BJ (cell line): Measurements from ENCODE around the gene TSPAN6. TPM values are rescaled to one million over a fixed set of nuclear protein-coding genes. Genes with fewer than 3 reads are reported as not detected.

ENCODE experiments used
- CTCF ChIA-PET: fragments of 350-600 bp; formaldehyde crosslinking; extraction: SDS; loops from one replicate; lab custom pipeline; 2021; ENCODE audit warnings: antibody characterized with exemption, inconsistent platforms; lab: Yijun Ruan, JAX
- POLR2A ChIA-PET: fragments of 300-600 bp; sonication (Branson Sonifier 250); formaldehyde crosslinking; extraction: SDS; loops from one replicate; lab custom pipeline; 2021; ENCODE audit warnings: antibody characterized with exemption; lab: Charles Lee
- DNase-seq: peaks from one replicate; pipeline ENCODE4 v3.0.0-alpha.2; 2011; ENCODE audit warnings: low read depth
- H3K27me3 ChIP-seq: 2 replicates; pipeline ENCODE4 v1.6.0; 2011; ENCODE audit warnings: low read length; ENCODE audit not compliant: control insufficient read depth, insufficient read depth
- H3K36me3 ChIP-seq: 2 replicates; pipeline ENCODE4 v1.5.1; 2011; ENCODE audit warnings: low read length; ENCODE audit not compliant: control insufficient read depth, insufficient read depth
- H3K4me3 ChIP-seq: 2 replicates; pipeline ENCODE4 v1.5.1; 2011; ENCODE audit warnings: low read depth, mild to moderate bottlenecking, control low read depth, low read length
- polyA plus RNA-seq: library from polyadenylated mRNA; depleted of rRNA; stranded (reverse); fragments of >200 nt; gene quantifications from 2 replicates; pipeline ENCODE4 v1.2.3, GENCODE V29; 2011
- TF ChIP-seq, protein P1 (sequence below): IDR thresholded peaks from 2 replicates; pipeline ENCODE4 v1.5.1; 2011; ENCODE audit warnings: low read depth, mild to moderate bottlenecking, control low read depth, inconsistent platforms, low read length, moderate library complexity; ENCODE audit not compliant: insufficient read depth

Gene TSPAN6
- polyA plus RNA-seq, 1 experiment, result 8.8 TPM

DNA sequence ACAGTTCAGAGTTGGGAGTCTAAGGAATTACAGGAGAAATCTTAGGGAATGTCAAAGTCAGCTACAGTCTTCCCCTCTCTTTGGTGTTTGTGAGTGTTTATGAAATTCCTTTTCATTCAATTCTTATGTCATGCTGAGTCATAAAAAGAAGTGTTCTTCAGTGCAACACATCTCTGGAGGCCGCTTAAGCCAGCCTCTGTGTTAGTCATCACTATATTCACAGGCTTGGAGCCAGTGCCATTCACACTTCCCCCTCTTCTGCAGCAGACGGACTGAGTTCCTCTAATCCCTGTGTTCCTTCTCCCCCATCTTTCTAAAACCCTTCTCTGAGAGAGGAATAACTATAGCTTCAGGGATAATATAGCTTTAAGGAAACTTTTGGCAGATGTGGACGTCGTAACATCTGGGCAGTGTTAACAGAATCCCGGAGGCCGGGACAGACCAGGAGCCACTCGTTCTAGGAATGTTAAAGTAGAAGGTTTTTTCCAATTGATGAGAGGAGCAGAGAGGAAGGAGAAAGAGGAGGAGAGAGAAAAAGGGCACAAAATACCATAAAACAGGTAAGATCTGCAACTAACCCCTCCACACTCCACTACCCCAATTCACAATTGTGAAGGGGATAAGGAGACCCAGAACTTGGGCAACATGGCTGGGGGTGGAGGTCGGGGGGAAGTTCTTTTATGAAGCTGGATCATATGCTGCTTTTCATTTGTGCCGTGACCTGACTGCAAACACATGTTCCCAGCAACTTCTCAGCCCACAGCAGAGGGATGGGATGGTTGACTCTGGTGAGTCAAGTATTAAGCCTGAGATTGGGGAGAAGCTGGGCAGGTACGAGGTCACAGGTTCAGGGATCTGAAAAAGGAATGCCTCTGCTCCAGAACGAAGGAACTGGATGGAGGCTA lies 7.6 kb upstream of the TSPAN6 start, which contains the start of gene SRPX2:
Gene SRPX2 (plus strand): TSS at position 244 of the 905 bp plus-strand sequence. CDS start 2,124 bp downstream, outside the sequence.
- POLR2A ChIA-PET, result no interaction called here
- peak within 1 kb of the TSS; percentile 45 for H3K4me3 ChIP-seq
- CTCF ChIA-PET, result interaction anchor here (0.7 to 1.8 kb wide), 3 partner anchors 27 to 41 kb away, joined by 3 to 8 read pairs (median 4); no protein-coding TSS in a partner anchor
- DNase-seq, result peak; percentile 66
- TF ChIP-seq, protein P1, sequence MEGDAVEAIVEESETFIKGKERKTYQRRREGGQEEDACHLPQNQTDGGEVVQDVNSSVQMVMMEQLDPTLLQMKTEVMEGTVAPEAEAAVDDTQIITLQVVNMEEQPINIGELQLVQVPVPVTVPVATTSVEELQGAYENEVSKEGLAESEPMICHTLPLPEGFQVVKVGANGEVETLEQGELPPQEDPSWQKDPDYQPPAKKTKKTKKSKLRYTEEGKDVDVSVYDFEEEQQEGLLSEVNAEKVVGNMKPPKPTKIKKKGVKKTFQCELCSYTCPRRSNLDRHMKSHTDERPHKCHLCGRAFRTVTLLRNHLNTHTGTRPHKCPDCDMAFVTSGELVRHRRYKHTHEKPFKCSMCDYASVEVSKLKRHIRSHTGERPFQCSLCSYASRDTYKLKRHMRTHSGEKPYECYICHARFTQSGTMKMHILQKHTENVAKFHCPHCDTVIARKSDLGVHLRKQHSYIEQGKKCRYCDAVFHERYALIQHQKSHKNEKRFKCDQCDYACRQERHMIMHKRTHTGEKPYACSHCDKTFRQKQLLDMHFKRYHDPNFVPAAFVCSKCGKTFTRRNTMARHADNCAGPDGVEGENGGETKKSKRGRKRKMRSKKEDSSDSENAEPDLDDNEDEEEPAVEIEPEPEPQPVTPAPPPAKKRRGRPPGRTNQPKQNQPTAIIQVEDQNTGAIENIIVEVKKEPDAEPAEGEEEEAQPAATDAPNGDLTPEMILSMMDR, result no peak
- no peaks in the 10 kb centered on the region for H3K27me3 ChIP-seq
- H3K36me3 ChIP-seq, result no peaks in the 10 kb centered on the region

DNA sequence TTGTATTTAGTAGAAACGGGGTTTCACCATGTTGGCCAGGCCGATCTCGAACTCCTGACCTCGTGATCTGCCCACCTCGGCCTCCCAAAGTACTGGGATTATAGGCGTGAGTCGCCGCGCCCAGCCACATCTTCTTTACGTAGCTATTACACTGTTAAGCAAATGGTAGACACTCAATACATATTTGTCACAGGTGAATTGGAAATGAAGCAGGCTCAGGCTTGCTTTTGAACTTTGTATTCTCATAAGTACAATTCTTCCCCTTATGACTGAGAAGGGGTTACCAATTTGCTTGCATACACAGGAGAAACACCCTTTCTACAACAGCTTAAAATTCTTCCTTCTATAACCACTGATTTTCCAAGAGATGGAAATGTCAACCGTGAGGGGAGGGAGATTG lies 6.6 kb upstream of the TSPAN6 start:
- ChIA-PET POLR2A (interaction anchor here (0.6 kb wide), 1 partner anchor 10 kb away, joined by 4 read pairs; no protein-coding TSS in a partner anchor), CTCF (interaction anchor here (1.0 to 1.8 kb wide), 2 partner anchors 9 to 28 kb away, joined by 4 to 8 read pairs; no protein-coding TSS in a partner anchor)
- Histone ChIP-seq H3K4me3 (no peak overlapping the region), H3K27me3 (no peaks in the 10 kb centered on the region), H3K36me3 (no peaks in the 10 kb centered on the region)
- TF ChIP-seq, protein P1, result no peak
- DNase-seq, result no peak

DNA sequence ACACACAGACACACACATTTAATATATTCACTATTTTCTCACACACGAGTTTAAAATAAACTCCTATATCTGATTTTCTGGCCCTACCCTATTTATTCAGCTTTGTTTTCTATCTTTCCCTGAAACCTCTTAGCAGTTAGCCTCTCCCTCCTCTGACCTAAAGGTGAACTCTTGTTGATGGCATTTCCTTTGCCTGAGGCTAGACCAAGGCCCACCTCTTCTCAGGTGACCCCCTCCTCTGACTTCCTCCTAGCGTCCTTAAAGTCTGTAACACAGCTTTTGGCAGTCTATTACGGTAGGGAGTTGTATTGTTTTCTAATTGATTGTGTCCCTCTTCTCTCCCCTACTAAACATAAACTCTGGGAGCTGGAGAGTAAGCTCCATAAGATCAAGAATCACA lies 5.7 kb upstream of the TSPAN6 start:
- CTCF ChIA-PET, result interaction anchor here (0.7 to 1.2 kb wide), 3 partner anchors 8 to 29 kb away, joined by 3 to 4 read pairs (median 3); no protein-coding TSS in a partner anchor
- POLR2A ChIA-PET, result no interaction called here

DNA sequence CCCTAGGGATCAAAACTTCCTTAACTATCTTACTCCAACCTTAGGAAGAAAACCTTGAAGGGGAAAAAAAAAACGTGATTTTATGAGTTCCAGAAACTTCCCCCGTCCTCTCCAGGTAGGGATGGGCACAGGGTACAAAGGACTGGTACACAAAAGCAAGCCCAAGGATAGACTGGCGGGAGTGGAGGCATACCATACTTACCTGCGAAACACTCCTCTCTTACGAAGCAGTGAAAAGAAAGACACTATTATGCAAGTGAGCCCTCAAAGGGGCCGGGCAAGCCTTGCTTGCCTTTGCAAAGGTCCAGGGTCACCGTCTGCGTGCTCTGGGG lies 651 bp downstream of the TSPAN6 start:
- no peaks in the 10 kb centered on the region for H3K27me3 ChIP-seq
- ChIA-PET CTCF (interaction anchor here (0.7 to 2.6 kb wide), 8 partner anchors 9 to 130 kb away, joined by 3 to 18 read pairs (median 4); no protein-coding TSS in a partner anchor), POLR2A (interaction anchor here (2.0 kb wide), 1 partner anchor 14 kb away, joined by 9 read pairs; no protein-coding TSS in a partner anchor)
- DNase-seq, result no peak
- peak overlapping the region; percentile 68 for H3K4me3 ChIP-seq
- H3K36me3 ChIP-seq, result no peaks in the 10 kb centered on the region
- TF ChIP-seq, protein P1, result no peak

More for the DNA sequence above, 5.7 kb upstream of the TSPAN6 start:
- Histone ChIP-seq H3K36me3 (no peaks in the 10 kb centered on the region), H3K4me3 (no peak overlapping the region), H3K27me3 (no peaks in the 10 kb centered on the region)
- DNase-seq, result no peak
- TF ChIP-seq, protein P1, result no peak

DNA sequence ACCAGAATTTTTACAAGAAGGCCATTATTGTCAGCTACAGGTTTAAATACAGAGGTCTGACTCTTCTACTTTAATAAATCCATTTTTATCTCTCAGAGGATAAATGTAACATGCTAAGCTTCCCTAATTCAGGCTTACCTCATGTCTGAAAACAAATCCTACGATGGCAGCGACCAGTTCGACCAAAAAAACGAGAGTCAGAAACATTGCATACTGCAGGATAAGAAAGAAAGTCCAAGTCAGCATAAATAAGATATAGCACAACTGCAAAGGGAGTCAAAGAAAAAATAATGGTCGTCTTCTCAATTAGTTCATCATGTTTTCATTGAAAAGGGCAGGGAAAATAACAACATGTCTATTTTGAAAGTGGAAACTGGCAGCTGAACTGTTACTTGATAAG lies 1.6 kb downstream of the TSPAN6 start:
- no peak overlapping the region for H3K4me3 ChIP-seq
- DNase-seq, result no peak
- H3K27me3 ChIP-seq, result no peaks in the 10 kb centered on the region
- ChIA-PET POLR2A (no interaction called here), CTCF (interaction anchor here (1.0 kb wide), 1 partner anchor 8 kb away, joined by 4 read pairs; no protein-coding TSS in a partner anchor)
- no peaks in the 10 kb centered on the region for H3K36me3 ChIP-seq
- TF ChIP-seq, protein P1, result no peak
